ENCODE measurements around the gene ANKRD22.
"Not testable (repeated sequence)": the region's sequence is repeated elsewhere in the genome, so short reads cannot be mapped to it uniquely, and the experiment has no call there.

ANKRD22 gene

GRCh38 chr10:88851706-88852105, at the start of gene ANKRD22:
TSS of gene ANKRD22 (minus strand) at chr10:88851844. CDS start at chr10:88851607, 237 bp downstream.
- DNase-seq (ENCODE audit: low read depth in 2 of 2): no peak

- no peak for DNase-seq (ENCODE audit: low read depth in 2 of 2)
Observed at GRCh38 chr10:88899886-88900285, 48.2 kb upstream of the ANKRD22 start.

- no peak for DNase-seq (ENCODE audit: low read depth in 2 of 2)
Observed at GRCh38 chr10:88898727-88899126, 47.1 kb upstream of the ANKRD22 start.

GRCh38 chr10:88896994-88897853, 45.6 kb upstream of the ANKRD22 start:
- DNase-seq (ENCODE audit: low read depth in 2 of 2): no peak

DNA sequence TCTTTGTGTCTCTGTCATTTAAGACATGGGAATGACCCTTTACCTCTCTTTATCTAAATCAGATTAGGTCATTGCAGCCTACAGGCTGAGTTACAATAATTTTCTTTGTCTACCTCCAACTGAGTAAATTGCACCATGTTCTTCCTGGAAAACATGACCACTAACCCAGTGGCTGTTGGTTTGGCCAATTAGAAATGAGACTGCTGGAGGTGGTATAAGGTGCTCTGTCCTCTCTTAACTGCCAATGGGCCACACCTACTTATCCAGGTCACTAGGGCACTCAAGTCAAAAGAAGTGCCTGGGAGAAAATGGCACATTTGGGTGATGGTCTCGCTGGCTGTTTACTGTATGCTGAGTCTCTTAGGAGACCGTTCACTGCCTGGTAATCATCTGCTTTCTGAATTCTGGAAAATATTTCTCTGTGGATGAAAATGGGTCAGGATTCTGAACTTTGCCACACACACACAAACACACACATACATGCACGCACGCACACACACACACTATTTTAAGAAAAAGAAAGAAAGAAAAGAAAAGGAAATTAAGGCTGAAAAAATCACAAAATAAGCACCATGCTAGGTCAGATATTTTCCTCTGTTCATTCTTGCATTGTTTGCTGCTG, 44.8 kb upstream of the ANKRD22 start:
- DNase-seq (ENCODE audit: low read depth in 2 of 2): no peak

DNA sequence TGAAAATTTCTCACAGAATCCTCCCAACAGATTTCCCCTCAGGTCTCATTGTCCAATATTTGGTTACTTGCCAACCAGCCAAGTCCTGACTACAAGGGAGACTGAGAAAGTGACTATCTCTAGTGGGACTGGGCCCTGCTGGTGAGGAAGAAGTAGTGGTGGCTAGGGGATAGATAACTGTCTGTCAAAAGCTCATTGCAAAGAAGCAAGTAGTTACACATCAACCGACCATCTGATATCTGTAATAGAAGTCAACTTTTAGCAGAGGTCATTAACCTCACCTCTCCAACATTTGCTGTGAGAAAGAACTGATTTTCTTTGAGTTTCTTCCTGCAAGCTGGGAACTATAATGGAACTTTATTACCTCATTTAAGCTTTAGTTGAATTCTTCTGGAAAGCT, 43.6 kb upstream of the ANKRD22 start:
- DNase-seq (ENCODE audit: low read depth in 2 of 2): no peak

DNA sequence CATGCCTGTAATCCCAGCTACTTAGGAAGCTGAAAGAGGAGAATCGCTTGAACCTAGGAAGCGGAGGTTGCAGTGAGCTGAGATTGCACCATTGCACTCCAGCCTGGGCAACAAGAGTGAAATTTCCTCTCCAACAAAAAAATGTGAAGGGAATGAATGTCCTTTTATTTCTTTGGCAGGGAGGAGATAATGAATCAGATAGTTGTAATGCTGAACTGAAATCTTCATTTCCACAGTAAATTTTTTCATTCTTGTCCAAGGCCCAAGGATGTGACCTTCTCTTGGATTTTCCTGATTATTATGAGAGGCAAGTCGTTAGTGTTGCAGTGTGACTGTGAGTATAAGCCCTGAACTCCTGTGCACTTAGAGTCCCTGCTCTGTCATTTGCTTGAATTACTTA, 42.0 kb upstream of the ANKRD22 start:
- no peak for DNase-seq (ENCODE audit: low read depth in 2 of 2)

DNA sequence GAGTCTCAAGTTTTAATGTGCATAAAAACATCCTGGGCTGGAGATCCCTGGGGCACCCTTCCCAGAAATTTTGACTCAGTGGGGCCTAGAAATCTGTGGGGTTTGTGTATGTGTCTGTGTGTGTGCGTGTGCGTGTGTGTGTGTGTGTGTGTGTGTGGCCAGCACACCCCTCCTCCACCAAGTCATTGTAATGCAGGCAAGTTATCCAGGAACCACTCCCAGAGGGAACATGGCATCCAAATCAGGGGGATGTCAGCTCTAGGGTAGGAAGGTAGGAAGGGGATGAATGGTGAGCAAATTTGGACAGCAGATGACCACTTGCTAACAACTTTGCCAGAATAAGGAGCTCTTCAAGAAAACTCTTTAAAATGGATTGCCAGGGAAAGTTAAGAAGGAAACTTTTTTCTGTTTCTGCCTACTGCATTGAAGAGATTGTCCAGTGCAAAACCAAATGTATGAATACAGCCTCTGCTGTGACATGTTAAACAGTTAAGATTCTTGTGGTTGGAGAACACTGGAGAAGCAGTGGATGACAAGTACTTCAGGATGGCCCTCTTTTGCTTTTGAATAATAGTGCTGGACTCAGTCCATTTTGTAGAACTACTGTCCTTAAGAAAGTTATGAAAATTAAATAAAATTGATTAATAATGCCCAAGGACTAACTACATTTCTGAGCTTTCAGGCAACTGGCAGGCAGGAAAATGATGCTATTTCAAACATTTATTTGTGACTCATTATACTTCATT, 40.8 kb upstream of the ANKRD22 start:
- no peak for DNase-seq (ENCODE audit: low read depth in 2 of 2)

- no peak for DNase-seq (ENCODE audit: low read depth in 2 of 2)
Observed at GRCh38 chr10:88890681-88891381, 39.2 kb upstream of the ANKRD22 start.

DNA sequence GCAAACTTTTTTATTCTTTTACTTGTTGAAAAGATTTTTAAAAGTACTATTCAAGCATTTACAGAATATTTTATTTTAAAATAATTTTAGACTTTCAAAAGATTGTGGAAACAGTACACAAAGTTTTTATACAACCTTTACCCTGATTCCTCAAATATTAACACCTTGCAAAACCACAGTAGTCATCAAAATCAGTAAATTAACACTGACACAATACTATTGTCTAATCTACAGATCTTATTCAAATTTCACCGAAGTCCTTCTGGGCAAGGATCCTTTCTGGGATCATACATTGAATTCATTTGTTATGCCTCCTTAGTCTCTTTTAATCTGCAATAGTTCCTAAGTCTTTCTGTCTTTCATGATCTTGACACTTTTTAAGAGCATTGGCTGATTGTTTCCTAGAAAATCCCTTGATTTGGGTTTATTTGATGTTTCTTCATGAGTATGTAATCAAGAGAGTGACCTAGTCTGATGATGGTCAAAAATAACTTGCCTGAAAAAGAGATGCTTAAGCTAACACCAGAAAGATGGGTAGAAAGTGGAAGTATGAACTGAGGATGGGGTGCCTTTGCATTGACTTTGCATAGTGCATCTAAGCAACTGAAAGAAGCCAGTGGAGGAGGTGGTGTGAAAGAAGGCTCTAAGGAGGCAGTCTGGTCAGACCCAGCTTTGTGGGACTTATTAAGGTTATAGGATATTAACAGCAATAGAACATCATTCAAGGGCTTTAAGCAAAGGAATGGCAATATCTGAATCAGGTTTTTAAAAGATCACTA, 38.1 kb upstream of the ANKRD22 start:
- DNase-seq (ENCODE audit: low read depth in 2 of 2): no peak

DNA sequence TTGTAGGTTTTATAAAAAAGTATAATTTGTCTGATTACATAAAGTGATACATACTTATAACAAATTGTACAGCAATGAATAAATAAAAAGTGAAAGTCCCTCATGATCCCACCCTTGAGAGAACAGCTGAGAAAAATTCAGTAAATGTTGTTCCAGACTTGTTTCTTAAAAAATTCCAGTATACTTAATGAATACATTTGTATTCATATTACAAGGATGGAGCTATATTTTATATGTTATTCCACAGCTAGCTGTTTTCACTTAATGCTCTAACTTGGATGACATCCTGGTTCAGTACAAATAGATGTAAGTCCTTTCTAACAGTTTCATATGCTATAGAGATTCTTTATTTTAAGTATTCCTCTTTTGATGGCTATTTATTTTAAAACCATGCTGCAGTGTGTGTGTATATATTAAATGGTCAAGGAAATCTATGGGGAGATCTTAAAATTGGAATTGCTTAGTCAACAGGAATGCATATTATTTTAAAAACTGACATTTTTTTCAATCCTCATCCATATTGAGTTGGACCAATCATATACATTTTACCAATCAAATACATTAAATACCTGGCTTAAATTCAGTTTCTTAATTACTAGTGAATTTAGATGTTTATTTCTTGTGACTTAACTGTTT, 37.3 kb upstream of the ANKRD22 start:
- no peak for DNase-seq (ENCODE audit: low read depth in 2 of 2)

- no peak for DNase-seq (ENCODE audit: low read depth in 2 of 2)
Observed at GRCh38 chr10:88886557-88886956, 34.9 kb upstream of the ANKRD22 start.

GRCh38 chr10:88883448-88883809, 31.8 kb upstream of the ANKRD22 start:
- no peak for DNase-seq (ENCODE audit: low read depth in 2 of 2)

DNA sequence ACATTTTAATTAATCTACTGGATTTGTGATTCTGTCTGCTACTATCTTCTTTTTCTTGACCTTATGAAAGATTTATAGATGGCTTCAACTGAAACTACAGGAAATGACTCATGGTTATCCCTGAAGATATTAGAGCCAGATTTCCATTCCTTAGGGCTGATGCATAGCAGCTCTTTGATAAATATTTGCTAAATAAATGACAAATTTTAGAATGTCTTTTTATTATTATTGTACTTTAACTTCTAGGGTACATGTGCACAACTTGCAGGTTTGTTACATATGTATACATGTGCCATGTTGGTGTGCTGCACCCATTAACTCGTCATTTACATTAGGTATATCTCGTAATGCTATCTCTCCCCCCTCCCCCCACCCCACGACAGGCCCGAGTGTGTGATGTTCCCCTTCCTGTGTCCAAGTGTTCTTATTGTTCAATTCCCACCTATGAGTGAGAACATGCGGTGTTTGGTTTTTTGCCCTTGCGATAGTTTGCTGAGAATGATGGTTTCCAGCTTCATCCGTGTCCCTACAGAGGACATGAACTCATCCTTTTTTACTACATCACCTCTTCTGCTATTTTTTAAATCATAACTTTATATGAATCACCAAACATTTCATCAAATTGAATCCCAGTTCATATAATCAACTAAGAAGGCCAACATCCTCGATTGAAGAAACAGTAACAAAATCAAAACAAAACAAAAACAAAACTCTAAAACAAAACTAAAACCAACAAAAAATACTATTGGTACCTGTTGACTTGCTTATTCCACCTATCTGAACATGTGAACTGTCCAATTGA, 31.2 kb upstream of the ANKRD22 start:
- not testable (repeated sequence) for DNase-seq (ENCODE audit: low read depth in 2 of 2)

- DNase-seq (ENCODE audit: low read depth in 2 of 2): no peak
Observed at GRCh38 chr10:88881922-88882645, 30.4 kb upstream of the ANKRD22 start.

GRCh38 chr10:88881320-88881719, 29.7 kb upstream of the ANKRD22 start:
- DNase-seq (ENCODE audit: low read depth in 2 of 2): no peak

DNA sequence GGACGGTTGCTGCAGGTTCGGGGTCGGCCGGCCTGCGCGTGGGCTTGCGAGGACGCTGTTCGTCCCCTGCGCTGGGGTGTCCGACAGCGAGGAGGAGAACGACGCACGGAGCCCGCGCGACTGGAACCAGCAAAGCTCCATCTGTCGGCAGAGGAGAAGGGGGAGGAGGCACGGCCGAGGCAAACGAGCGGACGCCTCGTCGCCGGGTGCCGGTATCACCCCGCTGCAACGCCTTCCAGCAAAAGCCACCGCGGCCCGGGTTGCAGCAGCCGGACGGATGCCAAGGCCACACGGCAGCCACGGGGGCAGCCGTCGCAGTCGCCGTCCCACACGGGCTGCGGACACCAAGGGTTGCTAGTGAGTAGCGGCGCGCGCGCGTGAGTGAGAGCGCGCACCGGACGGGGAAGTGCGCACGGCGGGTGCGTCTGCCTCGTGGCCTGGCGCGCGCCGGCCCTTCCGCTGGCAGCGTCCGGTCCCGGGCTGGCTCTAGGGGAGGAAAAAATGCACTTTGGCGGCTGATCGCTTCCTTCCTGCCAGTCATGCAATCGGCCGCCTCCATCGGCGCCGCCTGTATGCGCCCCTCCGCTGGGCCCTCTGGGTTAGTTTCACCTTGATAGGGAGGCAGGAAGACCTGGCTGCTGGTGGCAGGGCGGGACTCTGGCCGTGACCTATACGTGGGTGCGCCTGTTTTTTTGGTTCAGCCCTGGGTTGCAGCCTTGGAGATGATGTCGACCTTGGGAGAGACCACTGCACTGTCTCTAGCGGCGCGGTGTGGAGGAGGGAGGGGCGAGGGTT, 28.8 kb upstream of the ANKRD22 start:
- DNase-seq (ENCODE audit: low read depth in 2 of 2): peak; percentile 25 to 40

GRCh38 chr10:88879534-88880281, 28.1 kb upstream of the ANKRD22 start, which contains the start of gene STAMBPL1:
TSS of gene STAMBPL1 (plus strand) at chr10:88880245. CDS start at chr10:88901709, 21,464 bp downstream.
- DNase-seq (ENCODE audit: low read depth in 2 of 2): peak; percentile 43 to 45
